HK-2 (cell line): ENCODE measurements around the gene ZC3H8.
A peak's percentile ranks its signal among the peaks of the same experiment; 100 is the strongest.

Experiments used
- DNase-seq: peaks from one replicate; pipeline ENCODE4 v3.0.0-alpha.2; 2018; ENCODE audit not compliant: unreplicated experiment

ZC3H8 gene

DNA sequence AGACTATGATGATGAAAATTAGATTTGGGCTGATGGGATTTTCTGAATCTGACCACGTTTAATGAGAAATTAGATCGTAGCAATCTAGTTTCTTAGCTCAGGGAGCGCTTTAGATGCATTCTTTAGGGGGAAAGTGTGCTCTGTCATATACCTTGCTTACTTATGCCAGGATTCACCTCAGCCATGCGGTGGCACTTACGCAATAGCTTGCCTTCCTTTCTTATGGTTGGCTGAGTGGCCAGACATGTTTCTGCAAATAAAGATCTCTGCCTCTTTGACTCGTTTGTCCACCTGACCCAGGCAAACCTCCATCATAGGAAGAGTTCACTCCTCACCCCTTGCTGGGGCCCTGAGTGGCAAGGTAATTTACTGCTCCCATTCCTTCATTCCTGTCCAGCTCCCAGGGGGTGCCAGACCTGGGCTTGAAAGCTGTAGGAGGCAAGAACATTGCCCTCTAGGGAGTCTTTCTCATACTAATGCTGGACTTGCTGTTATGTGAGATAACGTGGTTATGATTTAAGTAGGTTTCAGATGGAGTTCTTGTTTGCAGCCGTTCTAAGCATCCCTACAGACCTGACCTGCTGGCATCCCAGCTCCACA lies 59.6 kb downstream of the ZC3H8 start:
- DNase-seq: no peak

DNA sequence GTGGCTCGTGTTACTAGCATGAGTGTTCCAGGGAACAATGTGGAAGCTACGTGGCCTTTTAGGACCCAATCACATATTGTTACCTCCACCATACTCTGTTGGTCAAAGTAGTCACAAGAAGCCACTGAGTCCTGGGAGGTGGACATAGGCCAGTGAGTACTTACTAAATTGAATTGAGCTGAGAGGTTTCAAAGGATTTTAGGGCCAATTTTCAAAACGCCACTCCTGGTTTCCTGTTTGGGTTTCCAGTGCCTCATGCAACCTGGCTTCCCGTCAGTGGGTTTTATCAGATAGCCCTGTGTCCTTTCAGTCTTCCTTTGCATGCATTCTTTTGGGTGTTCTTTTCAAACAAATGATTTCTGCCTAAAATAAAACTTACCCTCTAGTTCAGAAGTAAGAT lies 60.4 kb downstream of the ZC3H8 start:
- DNase-seq: no peak

DNA sequence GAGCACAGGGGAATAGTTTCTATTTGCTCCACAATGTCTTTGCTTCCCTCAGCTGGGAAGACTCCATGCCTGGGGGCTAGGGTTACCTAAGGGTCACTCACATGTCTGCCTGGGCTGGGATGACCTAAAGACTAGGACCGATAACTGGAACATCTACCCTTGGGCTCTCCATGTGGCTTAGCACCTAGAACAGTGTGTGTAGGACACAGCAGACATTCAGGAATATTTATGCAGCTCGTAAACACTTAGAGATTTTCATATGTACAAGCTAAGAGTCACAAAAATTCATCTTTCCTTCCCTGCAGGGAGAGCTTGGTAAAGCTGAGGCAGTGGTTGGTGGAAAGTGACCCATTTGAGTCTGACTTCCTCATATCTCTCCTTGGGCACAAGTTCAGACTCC lies 60.8 kb downstream of the ZC3H8 start:
- DNase-seq: no peak

DNA sequence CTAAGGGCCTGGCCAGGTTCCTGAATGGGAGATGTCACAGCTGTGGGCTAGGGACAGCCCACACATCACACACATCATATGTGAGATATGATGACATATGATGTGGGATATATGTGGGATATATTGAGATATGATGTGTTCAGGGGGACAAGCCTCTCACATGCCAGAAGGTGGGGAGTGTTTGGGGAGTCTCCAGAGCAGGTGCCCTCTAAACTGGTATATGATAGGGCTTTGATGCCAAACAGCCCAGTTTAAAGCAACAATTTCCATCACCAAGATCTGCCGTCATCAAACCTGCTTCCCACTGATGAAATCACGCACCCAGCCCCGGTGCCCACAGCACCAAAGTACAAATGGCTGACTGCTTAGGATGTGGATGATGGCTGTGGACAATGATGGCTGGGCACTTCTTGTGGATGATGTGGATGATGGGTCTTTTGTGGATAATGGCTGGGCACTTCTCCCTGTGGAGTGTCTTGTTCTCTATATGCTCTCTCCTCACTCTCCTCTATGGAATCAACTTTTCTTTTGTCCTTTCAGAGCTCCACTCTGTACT lies 65.8 kb downstream of the ZC3H8 start:
- DNase-seq: no peak

DNA sequence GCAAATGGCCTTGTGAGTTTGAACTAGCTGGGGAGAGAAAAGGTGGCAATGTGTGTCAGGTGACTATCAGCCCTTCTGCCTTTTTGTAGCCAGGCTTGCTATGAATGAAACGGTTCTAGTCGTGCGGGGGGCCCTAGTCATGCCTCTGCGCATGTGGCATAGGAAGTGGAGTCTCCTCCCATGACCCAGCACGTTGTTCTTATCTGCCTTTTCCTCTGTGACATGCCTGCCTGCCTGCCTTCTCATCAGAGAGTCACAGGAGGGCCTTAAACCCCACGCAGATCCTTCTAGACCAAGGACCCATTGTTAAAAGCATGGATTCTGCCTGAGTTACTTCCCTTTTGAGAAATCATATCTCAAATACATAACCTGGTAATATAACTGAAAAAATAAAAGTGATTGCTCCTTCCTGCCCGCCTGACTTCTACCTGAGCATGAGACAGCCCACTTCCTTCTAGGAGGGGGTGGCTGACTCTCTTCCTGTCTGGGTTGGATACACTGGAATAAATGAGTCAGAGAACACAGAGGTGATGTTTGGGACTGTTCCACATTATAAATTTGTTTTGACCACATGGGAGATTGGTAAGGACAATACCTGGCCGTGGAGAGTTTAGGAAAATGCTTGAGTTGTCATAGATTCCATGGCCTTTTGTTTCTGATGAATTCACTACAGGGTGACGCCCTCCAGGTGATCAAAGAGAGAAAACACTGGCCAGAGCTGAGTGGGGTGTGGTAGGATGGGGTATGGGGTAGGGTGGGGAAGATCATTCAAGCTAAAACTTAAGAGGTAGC lies 66.8 kb downstream of the ZC3H8 start:
- peak; percentile 18 for DNase-seq

DNA sequence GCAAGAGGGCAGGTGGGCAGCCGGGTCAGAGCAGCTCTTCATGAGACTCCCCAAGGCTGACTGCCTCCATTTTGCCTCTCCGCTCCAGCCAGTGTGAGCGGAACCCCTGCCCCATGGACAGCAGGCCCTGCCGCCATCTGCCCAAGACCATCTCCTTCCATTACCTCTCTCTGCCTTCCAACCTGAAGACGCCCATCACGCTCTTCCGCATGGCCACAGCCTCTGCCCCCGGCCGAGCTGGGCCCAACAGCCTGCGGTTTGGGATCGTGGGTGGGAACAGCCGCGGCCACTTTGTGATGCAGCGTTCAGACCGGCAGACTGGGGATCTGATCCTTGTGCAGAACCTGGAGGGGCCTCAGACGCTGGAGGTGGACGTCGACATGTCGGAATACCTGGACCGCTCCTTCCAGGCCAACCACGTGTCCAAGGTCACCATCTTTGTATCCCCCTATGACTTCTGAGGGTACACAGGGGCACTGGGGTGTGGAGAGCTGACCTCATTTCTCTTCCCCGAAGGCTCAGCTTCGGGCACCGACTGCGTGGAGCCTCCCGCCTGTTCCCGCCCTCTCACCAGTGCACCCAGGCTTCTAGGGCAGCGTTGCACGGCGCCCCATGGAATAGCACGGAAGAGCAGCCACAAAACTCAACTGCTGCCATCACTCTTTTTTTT lies 67.7 kb downstream of the ZC3H8 start:
- DNase-seq: no peak

DNA sequence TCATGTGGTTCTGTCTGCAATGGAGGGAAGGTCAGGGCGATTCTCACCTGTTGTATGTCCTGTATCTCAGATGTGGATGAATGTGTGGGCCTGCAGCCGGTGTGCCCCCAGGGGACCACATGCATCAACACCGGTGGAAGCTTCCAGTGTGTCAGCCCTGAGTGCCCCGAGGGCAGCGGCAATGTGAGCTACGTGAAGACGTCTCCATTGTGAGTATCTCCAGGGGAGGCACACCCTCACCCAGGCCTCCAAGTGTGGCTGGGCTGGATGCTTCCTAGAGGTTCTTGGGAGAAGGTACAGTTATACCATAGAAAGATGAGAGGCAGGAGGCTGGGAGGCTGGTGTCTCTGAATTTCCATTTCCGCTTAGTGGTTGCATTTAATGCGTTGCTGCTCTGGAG lies 69.7 kb downstream of the ZC3H8 start:
- no peak for DNase-seq

DNA sequence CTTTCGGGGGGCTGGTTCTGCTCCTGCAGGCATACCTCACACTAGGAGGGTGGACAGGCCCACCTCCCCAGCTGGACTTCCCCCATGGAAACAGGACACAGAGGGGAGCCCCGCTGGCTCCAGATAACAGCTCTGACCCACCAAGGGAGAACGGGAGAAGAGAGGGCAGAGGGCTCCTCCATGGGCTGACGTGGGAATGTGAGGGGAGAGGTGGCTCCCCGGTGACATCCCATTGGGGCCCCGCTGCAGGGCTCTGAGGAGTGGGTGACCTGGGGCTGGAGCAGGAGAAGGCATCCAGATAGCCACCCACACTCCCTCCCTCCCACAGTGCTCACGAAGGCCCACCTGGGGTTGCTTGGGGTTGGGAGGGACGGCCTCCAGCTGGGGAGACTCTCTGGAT lies 70.7 kb downstream of the ZC3H8 start:
- DNase-seq: no peak

DNA sequence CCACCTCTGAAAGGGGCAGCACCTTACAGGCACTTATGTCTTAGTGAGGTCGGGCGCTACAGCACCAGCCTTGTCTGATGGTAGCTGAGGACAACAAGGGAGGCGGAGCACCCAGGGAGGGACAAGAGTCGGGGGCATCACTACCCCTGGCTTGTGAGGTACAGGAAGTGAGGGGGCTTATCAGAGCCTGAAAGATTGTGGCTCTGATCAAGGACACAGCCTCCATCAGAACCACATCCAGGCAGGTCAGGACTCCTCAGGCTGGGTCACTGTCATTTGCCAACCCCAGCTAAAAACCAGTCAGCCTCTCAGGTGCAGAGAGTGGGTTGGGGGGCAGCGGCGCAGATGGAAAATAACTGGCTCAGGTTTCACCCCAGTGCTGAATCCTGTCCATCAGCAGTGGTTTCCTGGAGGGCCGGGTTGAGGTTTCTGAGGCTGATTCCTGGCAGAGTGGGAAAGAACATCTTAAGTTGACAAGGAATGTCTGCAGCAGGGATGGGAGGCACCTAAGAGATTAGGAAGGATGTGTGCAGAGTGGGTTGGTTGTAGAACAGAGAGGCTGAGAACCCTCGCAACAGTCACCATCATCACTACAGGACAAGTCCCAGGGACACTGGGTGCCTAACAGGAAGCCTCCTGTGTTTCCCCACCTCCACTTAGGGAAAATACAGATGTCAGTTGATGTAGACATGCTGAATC lies 71.4 kb downstream of the ZC3H8 start:
- no peak for DNase-seq

DNA sequence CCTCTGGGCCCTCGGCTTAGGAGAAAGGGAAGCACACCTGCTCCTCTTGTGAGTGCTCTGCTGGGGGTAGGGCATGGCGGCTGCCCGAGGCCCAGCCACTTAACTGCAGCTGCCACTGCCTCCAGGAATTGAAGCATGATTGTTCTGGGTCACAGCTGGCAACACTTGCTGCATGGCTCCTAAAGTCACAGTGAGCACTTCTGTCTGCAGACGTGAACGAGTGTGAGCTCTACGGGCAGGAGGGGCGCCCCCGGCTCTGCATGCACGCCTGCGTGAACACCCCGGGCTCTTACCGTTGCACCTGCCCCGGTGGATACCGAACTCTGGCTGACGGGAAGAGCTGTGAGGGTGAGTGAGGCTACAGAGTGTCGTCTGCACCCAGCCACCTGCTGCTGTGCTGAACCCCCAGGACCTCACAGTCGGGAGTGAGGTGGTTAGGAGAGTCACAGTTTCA lies 72.2 kb downstream of the ZC3H8 start:
- no peak for DNase-seq

DNA sequence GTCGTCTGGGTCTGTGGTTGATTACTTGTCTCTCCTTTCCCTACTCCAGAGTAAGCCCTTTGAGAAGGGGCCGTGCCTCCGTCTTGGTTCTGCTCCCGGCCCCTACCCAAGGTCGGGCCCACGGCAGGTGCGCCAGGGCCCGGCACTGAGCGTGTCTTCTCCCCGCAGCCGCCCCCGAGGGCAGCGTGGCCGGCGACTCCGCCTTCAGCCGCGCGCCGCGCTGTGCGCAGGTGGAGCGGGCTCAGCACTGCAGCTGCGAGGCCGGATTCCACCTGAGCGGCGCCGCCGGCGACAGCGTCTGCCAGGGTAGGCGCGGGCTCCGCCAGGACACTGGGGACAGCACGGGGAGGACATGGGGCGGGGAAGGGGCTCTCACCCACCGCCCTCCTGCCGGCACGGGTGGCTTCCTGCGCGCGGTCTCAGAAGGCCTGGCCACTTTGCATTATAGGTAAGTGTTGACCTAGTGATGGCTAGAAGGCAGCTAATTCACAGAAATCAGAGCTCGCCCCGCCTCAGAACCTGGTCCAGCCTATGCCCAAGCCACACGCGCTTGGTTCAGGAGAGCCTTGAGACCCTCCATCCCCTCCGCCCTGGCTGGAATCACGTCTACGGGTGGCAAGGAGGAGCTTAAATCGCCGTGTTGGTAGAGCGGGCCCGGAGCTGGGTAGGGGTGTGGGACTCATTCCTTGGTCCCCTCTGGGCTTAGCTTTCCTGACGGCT lies 73.1 kb downstream of the ZC3H8 start:
- DNase-seq: no peak

DNA sequence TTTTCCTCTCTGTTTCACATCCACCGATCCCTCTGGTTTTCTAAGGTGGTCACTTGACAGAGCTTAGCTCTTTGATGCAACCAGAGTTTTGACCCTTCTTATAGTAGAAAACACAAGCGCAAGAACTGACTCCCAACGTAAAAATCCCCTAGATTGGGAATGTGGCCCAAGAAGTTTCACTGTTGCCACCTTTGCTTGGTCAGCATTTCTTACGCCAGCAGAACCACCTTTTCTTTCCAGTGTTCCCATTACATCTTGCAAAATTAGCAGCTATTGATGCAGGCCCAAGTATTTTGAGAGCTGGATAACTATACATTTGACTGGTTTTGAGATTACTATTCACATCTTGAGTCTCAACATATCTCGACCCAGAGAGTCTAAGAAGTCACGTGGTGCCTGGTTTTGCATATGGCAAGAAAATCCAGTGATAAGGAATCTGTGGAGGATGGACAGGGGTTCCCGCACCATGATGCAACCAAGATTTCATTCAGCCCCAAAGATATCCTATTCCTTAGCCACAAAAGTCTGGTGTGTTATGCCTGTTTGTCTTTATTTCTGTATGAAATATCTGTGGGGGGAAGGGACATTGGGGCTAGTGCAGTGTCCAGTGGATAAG lies 78.8 kb downstream of the ZC3H8 start:
- DNase-seq: no peak

DNA sequence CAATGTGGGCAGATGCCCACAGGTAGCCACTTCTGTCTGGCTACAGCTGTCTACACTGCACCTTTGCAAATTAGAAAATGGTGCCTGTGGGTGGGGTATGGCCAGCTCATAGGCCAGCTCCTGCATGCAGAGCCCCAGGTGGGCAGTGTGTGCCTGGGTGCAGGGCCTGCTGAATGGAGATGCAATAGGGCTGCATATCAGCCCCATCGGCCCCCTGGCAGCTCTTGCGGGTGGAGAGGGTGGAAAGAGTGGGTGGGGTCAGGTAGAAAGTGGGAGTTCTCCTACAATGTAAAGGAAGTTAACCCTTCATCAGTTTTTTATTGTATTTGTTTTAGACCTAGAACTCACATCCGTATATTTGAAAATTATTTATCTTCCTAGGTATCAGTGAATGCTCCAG lies 79.5 kb downstream of the ZC3H8 start:
- DNase-seq: no peak

DNA sequence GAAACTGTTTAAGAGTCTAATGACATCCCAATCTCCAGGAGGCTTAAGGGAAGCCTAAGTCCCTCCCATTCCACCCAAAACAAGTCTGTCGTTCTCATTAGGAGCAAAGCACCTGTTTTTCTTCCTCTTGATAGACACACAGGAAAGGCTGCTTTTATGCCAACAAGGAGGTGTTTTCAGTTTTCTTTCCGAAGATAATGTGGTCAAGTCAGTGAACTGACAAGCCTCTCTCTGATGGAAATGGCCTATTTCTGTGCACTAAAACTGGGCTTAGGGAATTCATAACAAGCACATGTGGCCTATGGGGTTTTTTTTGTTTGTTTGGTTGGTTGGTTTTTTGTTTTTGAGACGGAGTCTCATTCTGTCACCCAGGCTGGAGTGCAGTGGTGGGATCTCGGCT lies 80.5 kb downstream of the ZC3H8 start:
- DNase-seq: no peak

DNA sequence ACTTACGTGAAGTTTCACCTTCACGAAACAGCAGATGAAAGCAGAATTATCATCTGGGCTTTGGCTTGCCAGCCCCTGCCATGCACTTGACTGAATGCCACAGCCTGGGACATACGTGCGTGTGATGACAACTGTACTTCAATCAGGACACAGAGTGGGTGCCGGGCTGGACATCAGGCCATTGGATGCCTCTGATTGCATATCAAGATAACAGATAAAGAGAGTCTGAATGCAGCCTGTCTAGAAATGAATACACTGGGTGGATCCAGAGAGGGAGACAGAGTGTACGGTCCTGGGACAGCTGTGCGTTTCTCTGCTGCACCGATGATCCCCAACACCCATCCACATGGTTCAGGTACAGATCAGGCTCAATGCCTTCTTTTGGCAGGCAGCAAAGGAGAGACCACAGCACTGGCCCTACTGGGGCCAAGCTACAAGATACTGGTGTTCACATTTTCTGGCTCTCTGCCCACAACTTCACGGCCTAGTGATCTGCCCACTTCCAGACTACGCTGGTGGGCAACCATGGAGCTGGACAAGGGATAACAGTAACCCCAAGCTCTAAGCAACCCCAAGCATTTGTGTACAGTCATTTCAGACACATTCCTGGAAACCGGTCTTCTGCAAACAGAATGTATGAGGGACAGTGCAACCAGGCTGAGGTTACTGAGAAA lies 81.1 kb downstream of the ZC3H8 start:
- peak; percentile 54 for DNase-seq

DNA sequence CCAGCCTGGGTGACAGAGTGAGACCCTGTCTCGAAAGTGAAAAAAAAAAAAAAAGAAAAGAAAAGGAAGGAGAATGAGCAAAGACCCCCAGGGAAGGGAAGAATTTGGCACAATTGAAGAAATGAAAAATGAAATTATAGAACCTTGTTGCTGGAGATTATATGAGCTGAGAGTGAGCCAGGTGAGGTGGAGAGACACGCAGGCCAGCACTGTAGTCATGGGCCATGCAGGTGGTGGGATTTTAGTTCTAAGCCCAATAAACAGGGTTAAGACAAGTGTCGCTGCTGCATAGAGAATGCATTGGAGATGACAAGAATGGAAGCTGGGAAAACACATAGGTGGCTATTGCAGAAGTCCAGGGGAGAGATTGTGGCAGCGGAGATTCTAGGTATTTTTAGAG lies 84.3 kb downstream of the ZC3H8 start:
- DNase-seq: no peak

DNA sequence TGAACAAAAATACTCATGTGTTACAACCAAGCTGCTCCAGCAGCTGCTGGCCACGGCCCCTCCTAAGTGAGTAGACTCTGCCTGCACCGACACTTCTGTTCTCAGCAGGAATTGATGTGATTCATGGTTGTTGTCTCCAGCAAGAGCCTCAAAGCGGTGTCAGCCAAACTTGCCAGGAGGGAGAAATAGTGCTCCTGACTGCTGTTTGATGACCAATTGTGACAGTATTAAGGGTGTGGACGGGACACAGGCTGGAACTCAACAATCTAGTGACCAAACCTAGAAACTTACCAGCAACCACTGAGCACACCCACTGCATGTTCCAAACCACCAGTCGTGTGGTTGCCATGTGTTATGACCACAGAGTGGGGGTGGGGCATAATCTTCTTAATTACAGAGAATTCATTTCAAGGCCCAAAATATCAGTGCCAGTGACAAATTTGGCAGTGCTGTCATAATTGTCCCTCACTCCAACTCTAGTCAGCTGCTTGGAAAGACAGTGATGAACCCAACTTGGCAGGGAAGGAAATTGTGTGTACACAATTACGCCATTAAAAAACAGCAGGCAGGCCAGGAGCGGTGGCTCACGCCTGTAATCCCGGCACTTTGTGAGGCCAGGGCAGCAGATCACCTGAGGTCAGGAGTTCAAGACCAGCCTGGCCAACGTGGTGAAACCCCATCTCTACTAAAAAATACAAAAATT lies 86.3 kb downstream of the ZC3H8 start:
- DNase-seq: no peak

DNA sequence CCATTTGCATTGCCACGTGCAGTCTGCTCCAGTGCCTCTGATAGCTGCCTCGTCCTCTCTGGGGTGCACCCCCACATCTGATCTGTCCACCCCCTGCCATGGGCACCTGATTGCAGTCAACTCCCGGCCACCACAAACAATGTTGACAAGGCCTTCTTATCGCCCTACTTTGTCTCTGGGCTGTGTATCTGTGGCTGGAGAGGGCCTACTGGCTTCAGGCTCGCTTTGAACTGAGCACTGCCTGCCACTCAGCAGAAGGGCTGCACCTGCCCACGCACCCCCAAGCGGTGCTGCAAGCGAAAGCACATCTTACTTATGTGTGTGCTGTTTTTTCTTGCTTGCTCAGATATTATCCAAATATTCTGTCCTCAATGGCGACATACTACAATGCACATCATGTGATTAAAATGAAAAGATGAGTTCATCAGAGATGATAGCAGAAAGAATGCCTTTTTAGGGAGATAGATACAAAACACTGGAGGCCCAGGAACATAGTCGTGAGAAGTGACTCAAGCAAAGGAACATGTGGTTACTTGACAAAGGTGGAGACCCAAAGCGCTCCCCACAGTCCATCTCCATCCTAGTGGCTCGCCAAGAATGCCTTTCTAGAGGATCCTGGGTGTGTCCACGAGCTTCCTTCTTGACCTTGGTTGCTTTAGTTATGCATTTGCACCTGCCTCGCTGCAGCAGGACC lies 87.9 kb downstream of the ZC3H8 start:
- DNase-seq: no peak

DNA sequence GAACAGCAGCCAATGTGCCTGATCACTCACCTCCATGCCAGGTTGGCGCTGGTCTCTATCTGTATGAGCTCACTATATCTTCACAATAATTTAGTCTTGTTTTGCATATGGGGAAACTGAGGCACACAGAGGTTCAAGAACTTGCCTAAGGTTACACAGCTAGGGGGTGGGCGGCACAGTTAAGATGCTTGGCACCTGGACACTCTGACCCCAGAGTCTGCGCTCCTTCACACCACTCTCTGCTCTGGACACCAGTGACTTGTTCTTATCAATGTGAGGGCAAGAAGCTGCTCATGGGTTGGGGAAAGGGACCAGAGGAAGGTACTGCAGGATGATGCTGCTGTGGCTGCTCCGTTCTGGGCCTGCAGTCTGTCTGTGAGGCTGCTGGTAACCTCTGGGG lies 89.5 kb downstream of the ZC3H8 start:
- no peak for DNase-seq
